ENCODE results near the gene OSM.

Gene OSM

GRCh38 chr22:30263883-30264282 lies 2.8 kb downstream of the OSM start:
- TF ChIP-seq CTCF (conservative IDR thresholded peaks at IDR 0.05; ENCODE audit: control insufficient read depth, insufficient read depth, low read depth, low read length) = no peak
- no peak overlapping the region for H3K4me3 ChIP-seq (ENCODE audit: control insufficient read depth, low read depth, low read length)

GRCh38 chr22:30262917-30263741 lies 3.5 kb downstream of the OSM start:
- no peak overlapping the region for H3K4me3 ChIP-seq (ENCODE audit: control insufficient read depth, low read depth, low read length)
- DNase-seq (ENCODE audit: low read depth) = peak; percentile 53
- TF ChIP-seq CTCF (conservative IDR thresholded peaks at IDR 0.05; ENCODE audit: control insufficient read depth, insufficient read depth, low read depth, low read length) = peak; percentile 87

More at GRCh38 chr22:30263883-30264282, 2.8 kb downstream of the OSM start:
- DNase-seq (ENCODE audit: low read depth) = no peak

- no peak for TF ChIP-seq CTCF (conservative IDR thresholded peaks at IDR 0.05; ENCODE audit: control insufficient read depth, insufficient read depth, low read depth, low read length)
- DNase-seq (ENCODE audit: low read depth) = no peak
- H3K4me3 ChIP-seq (ENCODE audit: control insufficient read depth, low read depth, low read length) = no peak overlapping the region
Measured at GRCh38 chr22:30262112-30262511, 4.5 kb downstream of the OSM start.

GRCh38 chr22:30261134-30261533 lies 5.5 kb downstream of the OSM start:
- DNase-seq (ENCODE audit: low read depth) = peak; percentile 45
- TF ChIP-seq CTCF (conservative IDR thresholded peaks at IDR 0.05; ENCODE audit: control insufficient read depth, insufficient read depth, low read depth, low read length) = no peak
- no peak overlapping the region for H3K4me3 ChIP-seq (ENCODE audit: control insufficient read depth, low read depth, low read length)

- DNase-seq (ENCODE audit: low read depth) = no peak
- TF ChIP-seq CTCF (conservative IDR thresholded peaks at IDR 0.05; ENCODE audit: control insufficient read depth, insufficient read depth, low read depth, low read length) = no peak
Measured at GRCh38 chr22:30260682-30261081, 6.0 kb downstream of the OSM start.

GRCh38 chr22:30260276-30260675 lies 6.4 kb downstream of the OSM start:
- TF ChIP-seq CTCF (conservative IDR thresholded peaks at IDR 0.05; ENCODE audit: control insufficient read depth, insufficient read depth, low read depth, low read length) = no peak
- DNase-seq (ENCODE audit: low read depth) = no peak
- H3K4me3 ChIP-seq (ENCODE audit: control insufficient read depth, low read depth, low read length) = no peak overlapping the region

More at GRCh38 chr22:30260682-30261081, 6.0 kb downstream of the OSM start:
- no peak overlapping the region for H3K4me3 ChIP-seq (ENCODE audit: control insufficient read depth, low read depth, low read length)

Data from fibroblast of mammary gland (primary cell).